NCI-H187 (cell line): ENCODE measurements around the gene FST.

Experiments
- DNase-seq, 2 experiments: peaks; one replicate each; lab custom pipeline; 2025; lab: John Stamatoyannopoulos, UW

FST gene

DNA sequence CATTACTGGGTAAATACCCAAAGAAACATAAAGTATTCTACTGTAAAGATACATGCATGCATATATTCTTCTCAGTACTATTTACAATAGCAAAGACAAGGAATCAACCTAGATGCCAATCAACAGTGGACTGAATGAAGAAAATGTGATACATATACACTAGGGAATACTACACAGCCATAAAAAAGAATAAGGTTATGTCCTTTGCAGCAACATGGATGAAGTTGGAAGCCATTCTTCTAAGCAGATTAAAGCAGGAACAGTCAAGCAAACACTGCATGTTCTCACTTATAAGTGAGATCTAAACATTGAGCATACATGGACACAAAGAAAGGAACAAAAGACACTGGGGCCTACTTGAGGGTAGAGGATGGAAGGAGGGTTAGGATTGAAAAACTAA lies 40.4 kb downstream of the FST start:
- no peak for DNase-seq
